NCI-H1436 treated with DMSO at 0.1 percent for 48 hours (cell line): ENCODE measurements around the gene ANKS6.

Experiments used
- DNase-seq: peaks from one replicate; lab custom pipeline; 2025; lab: John Stamatoyannopoulos, UW

ANKS6 gene

DNA sequence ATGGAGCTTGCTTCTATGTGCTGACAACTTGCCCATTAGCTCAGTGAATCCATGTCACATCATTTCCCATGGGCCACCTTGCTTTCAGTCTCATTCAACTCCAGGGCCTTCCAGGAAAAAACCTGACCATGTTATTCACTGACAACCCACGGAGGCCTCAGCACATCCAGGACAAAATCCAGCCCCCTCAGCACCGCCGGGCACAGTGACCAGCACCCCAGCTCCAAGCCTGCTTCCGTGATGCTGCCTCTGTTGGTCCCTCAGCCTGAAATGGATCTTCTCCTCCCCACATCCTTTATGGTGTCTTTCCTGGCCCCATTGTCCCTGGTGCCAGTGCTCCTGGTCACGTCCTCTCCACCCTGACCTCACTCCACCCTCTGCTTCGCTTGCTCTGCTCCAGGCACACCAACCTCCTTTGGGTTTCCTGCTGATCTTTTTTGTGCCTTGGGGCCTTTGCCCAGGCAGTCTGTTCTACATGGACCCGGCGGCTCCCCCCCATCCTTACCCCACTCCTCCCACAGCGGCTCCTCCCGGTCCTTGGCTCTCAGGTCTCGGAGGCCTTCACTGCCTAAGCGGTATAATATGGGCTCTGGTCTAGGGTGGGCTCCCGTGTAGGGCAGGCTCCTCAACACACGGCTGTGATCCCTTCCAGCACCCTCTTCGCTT, 25.0 kb downstream of the ANKS6 start:
- no peak for DNase-seq

DNA sequence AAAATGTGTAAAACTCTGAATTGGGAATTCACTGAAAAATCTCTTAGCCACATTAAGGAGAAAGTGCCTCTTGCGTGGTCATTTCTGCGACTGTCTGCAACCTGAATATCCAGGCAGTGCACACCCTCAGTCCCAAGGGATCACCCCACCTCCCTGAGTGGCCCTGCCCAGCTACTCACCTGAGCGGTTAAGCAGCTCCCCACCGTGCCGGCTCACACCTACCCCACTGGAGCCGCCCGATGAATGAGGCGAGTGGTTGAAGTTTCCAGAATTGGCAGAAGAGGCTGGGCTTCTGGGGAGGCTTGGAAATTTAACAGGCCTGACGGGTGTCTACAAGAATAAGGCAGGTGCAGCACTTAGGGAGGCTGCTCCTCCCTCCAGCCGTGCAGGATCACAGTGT, 25.6 kb downstream of the ANKS6 start:
- no peak for DNase-seq

DNA sequence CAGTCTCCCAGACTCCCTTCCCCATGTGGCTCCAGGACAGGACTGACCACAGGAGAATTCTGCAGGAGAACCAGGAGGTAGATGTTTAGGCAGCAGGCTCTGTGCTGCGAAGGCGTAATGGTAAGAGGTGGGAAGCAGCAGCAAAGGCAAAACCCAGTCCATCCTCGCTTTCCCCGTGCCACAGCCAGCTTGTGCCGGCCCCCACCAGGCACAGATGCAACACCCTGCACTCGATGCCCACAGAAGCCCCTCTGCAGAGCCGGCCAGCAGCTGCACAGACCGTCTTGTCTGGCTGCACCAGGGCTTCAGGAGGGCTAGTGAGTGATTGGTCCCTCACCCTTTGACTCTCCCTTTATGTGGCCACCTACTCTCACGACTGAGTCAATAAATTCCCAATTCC, 28.0 kb downstream of the ANKS6 start:
- DNase-seq: no peak

DNA sequence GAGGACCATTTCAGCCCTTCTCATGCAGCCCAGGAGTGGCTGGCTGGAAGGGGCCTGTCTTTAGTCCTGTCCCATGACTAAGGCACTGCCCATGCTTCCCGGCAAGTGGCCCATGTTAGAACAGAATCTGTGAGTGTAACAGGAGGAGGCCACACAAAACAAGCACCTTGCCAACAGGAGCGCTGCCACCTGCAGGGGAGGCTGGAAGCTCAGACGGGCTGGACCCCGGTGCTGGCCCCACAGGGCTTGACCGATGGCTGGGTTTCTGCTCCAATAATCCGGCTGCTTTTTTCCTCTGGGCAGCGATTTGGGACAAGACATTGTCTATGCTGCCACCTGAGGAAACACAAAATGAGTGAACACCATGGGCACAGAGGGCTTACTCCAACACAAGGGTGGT, 28.4 kb downstream of the ANKS6 start:
- DNase-seq: no peak

DNA sequence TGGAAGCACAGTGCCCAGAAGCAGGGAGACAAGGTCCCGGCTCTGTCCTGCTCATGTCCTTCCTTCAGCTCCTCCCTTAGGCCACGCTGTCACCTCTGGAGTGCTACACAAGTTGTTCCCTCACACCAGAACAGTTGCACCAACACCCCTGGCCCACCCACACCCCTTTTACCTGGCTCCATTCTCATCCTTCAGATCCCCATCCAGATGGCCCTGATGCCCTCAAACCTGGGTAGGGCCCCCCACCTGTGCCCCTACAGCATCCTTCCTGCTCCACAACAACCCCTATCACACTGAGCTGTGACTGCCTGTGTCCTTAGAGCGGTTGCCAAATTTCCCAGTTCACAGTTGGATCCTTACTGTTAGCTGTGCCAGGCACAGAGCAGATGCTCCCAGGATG, 29.2 kb downstream of the ANKS6 start:
- DNase-seq: no peak

DNA sequence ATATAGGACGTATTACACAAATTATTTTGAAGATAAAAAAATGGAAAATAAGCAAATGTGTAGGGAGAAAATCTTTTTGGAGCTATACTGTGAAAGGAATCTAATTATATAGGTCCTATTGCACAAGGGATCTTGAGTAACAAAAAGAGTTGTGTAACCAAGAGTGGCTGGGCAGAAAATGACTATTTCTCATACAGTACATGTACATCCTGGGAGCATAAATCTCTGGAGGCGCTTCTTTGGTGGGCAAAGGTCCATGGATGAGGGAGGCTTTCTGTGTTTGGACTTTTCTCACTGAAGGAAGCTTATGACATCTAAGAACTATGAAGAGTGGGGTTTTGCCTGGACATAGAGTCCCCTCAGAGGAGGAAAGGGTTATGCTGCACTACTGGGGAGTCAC, 29.8 kb downstream of the ANKS6 start:
- no peak for DNase-seq

DNA sequence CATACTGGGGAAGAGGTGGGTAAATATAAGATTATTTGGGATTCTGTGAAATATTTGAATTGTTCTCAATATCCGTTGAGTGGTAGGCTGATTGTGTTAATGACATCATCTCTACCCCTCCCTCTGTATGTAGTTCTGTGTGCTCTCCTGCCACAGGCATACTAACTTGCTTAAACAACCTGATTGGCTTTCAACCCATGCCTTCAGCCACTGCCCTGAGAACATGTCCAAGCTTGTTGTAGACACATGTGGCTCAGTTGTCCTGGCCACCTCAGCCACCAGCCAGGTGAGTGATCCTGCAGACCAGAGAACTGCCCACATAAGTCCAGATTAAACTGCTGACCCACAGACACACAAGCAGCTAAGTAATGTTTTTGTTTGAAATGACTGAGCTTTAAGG, 31.1 kb downstream of the ANKS6 start:
- DNase-seq: no peak

DNA sequence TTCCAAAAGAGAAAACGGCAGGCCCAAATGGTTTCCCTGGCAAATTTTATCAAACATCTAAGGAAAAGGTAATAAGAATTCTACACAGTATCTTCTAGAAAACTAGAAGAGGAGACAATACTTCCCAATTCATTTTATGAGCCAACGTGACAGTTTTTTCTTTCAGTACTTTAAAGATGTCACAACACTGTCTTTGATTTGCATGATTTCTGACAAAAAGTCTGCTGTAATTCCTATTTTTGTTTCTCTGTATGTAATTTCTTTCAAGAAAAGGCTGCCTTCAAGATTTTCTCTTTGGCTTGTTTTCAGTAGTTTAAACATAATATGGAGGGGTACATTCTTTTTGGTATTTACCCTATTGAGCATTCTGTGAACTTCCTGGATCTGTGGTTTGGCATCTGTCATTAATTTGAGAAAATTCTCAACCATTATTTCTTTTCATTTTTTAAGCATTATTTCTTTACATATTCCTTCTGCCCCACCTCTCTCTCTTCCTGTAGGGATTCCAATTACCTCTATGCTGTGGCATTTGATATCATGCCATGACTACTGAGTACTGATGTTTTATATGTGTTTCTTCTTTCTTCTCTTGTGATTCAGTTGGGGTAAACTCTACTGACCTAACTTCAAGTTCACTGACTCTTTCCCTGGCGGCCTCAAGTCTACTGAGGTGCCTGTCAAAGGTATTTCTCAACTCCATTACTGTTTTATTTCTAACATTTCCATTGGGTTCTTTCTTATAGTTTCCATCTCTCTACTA, 32.2 kb downstream of the ANKS6 start:
- DNase-seq: no peak

DNA sequence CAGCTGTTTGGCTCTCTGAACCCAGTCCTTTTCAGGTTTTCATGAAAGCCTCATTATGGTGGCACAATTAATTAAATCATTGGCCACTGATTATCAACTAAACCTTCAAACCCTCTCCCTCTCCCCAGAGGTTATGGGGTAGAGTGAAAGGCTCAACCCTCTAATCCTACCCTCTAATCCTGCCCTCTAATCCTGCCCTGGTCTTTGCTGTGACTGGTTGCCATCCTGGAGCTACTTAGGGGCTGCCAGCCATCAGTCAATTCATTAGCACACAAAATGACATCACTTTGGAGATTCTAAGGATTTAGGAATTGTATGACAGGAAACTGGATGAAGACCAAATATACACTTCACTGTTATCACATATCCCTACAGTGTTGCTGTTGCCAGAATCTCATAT, 36.1 kb downstream of the ANKS6 start:
- DNase-seq: no peak

DNA sequence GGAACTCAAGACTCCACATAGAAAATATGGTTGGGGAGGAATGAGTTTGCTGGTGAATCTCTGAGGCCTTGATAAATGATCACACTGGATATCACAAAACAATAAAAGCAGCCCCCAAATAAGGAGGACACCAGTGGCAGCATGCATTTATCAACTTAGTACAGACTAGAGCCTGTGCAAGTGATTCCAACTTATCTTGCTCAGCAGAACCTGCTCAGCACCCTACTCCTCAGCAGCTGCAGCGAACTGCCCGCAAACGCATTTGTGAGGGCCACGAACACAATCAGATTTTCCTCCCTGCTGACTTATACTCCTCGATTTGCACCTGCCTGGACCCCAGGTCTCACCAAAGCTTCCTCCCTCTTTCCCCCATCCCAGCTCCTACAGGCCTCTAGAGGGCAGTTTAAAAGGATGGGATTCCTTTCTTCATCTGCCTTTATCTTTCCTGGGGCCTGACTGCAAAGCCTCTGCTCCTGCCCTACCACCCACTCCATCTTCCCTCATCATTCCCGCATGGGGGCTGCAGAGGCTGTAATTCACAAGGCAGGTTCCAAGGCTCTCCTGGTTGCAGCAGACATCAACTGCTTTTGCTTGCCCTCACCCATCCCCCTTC, 41.2 kb downstream of the ANKS6 start:
- DNase-seq: no peak

DNA sequence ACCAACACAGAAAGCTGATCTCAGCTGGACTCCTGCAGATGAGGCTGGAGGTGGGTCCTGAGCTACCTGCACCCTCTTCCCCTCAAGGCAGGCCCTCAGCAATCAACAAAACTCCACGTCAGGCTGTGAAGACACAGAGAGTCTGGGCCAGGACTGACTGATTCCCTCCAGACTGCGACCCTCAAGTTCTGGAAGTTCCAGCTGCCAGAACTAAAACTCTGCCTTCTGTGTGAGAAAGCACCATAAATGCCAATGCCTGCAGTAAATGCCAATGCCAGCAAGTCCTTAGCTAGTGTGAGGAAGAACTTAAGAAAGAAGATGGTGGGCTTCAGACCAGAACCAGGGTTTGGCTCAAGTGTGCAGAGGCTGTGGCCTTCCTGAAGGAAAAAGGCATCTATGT, 45.1 kb downstream of the ANKS6 start:
- no peak for DNase-seq

DNA sequence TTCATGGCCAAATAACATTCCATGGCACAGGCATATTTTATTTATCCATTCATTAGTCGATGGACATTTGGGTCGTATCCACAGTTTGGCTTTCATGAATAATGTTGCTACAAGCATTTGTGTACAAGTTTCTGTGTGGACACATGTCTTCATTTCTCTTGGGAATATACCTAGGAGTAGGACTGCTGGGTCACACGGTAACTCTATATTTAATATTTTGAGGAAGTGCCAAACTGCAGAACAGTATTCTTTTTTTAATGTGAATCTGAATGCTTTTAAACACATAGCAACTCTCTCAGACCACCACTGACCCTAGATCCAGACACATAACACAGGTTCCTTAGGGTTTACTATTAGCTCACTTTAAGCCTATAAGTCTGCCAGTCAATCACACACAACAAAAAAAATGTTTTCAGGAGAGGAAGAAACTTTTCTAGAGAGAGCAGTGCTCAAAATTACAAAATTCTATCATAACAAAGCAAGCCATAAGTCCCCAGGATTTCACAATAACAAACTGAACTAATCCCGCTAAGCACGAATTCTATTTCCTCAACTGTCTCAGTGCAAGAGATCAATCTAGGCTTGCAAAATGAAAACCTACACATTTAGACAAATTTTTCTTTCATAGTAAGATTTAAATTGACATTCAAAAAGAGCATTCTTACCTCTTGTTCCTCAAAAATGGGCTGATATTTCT, 45.8 kb downstream of the ANKS6 start:
- no peak for DNase-seq

DNA sequence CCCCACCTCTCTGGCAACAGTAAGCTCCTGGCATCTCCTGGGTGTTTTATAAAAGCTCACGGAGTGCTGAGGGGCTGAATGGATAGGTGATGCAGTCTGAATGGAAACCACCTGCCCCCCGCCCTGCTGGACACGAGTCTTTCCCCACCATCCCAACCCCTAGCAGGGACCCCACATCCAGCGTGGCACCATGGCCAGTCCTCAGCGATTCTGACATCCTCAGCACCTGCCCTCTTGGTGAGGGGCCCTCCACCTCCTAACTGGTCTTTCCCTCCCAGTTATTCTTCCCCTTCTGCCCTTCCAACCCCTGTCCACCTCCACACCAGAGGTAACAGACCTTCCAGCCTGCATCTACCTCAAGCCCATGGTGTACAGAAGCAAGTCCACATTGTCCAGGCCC, 48.9 kb downstream of the ANKS6 start:
- no peak for DNase-seq

DNA sequence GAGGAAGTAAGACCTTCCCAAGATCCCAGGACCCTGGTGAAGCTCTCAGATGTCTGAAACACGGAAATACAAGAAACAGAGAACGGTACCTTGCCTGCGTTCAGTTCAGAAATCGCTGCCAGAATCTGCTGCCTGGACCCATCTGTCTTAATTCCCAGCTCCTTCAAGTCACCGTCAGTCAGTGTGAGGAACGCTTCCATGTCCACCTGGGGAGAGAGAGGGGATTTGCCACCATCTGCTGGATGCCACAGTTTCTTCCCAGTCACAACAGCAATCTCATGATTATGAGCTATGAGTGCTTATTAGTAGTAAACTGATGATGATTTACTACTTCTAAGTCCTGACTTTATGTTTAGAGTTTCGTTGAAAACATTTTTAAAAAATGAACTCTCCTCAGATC, 50.9 kb downstream of the ANKS6 start:
- no peak for DNase-seq

DNA sequence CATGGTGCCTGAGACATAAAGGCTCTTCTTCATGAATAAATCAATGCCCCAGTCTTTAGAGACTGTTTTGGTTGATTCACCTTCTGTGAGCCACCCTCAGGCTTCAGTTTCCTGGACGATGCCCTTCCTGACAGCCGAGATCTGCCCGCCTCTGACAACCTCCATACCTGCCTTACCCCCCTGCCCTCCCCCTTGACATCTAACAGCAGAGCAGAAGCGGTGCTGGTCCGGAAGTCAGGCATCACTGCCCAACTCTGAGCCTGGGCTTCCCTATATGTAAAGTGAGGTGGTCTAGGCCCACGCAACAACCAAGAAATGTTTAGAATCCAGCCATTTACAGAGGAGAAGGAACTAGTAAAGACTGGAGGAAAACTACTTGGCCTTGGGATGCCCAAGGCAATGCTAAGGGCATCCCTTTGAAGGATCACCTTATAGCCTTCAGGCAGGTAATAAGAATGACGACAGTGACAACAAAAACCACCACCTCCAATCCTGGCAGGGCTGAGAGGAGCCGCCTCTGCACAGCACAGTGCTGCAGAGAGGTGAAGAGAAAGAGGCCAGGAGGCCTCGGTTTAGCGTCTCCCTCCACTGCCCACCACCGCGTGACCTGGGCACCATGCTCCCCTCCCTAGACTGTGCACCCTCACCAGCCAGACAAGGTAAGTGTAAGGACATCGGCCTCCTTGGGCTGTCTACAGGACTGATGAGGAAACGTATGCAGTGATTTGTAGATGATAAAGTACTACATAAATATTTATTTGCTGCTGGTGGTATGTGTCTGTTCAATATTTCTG, 52.3 kb downstream of the ANKS6 start:
- DNase-seq: no peak

DNA sequence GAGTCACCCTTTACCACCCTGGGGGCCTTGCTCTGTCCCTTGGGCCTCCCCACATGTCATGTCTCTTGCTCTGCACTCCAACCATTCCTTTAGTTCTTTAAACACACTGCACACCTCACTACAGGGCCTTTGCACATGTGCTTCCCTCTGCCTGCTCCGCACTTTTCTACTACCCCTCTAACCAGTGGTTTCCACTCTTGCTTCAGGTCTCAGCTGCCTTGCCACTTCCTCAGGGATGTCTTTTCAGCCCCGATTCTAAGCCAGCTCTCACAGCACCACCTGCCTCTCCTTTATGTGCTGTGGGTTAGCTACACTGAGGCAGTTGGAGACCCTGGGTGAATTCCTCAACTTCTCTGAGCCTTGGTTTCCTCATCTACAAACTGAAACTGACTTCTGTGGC, 53.0 kb downstream of the ANKS6 start:
- DNase-seq: no peak

DNA sequence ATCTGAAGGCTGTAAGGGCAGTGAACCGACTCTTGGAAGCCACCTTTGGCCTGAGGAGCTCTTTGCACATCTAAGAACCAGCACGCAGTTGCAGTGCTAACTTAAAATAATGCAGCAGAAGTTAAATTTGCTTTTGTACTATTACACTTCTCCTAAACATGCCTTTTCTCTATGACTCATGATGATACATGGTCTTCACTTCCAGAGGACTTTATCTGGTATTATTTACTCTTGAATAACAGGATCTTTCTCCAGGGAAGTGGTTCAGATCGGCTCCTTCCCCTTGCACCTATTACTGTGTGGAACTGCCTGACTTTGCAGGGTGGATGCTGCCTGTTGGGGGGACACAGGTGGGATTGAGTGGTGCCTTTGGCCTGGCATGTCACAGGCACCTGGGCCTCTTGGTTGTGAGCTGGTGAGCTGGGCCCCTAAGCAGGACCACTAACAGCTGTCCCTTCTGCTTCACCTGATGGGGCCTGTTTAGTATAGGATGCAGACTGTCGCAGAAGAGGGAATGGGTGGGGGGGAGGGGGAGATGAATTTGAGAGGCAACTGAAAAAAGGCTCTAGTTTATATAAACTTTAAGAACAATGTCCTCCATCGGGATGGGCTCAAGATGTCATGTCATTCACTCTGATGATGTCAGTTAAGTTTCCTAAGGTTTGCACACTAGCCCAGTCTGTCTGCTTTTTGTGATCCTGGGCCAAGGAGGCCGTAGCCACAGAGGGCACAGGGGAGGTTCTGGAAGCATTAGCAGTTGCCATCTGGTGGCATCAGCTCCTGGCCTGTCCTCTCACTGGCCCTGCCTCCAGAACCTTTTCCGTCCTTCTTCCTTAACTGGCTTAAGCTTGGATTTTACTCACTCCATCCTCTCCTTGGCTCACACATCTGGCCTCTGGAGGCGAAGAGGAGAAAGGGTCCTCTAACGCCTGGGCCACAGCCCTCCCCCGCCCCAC, 53.8 kb downstream of the ANKS6 start:
- no peak for DNase-seq

DNA sequence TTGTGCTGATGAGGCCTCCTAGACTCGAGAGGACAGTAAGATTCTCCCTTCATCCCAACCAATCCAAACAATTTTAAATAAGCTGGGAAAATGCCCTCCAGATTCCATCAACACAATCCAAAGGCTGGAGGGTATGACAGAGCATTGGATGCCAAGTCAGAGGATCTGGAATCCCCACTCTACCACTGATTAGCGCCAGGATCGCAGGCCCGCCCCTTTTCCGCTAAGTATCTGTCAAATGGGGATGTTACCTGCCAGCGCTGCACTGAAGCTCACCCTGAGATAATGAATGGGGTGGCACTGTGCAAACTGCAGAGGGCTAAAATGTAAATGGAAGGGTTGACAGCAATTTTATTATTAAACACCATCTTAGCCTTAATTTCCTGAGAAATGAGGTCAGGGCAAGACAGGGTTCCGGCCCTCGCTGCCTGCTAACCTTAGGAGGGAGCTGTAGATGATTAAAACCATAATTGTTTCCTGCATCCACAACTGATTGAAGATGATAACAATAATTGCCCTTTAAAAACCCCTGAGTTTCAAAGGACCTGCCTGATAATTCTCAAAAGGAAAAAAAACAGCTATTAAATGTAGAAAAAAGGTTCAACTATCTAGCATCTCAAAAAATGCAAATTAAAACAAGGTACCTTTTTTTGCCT, 56.0 kb downstream of the ANKS6 start:
- DNase-seq: no peak

DNA sequence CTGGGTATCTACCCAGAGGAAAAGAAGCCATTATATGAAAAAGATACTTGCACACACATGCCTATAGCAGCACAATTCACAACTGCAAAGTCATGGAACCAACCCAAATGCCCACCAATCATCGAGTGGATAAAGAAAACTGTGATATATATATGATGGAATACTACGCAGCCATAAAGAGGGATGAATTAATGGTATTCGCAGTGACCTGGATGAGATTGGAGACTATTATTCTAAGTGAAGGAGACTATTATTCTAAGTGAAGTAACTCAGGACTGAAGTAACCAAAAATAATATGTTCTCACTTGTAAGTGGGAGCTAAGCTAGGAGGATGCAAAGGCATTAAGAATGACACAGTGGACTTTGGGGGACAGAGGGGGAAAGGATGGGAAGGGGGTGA, 57.6 kb downstream of the ANKS6 start:
- DNase-seq: no peak

DNA sequence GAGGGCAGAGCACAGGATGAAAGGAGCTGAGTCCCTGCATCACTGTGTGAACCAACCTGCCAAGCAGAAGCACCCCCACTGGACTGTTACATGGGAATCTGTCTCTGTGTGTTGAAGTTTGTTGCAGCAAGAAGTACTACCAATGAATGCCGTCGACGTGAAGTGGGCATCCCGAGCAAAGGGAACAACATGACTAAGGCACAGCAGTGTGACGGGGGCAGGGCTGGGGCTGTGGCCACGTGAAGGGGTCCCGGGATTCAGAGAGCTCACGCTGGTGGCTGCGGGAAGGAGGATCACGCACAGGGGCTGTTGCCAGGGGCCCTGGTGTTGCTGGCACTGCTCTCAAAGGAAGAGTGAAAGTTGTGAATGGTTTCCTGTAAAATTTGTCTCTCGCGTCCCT, 60.1 kb downstream of the ANKS6 start:
- no peak for DNase-seq
